HL-60/S4 treated with retinoic acid at 250 ng/mL for 4 days and 3 days (cell line): ENCODE data around the gene PSORS1C1.
"Not testable (repeated sequence)": the region's sequence is repeated elsewhere in the genome, so short reads cannot be mapped to it uniquely, and the experiment has no call there.

ENCODE experiments used
- in situ Hi-C: fragments of 300-500 bp; cut with MboI; formaldehyde crosslinking; loops from 2 replicates; pipeline ENCODE4 v1.7.0; 2022; ENCODE audit warnings: low sequenced_read_pairs

Gene PSORS1C1

GRCh38 chr6:31171931-31172905, 57.6 kb downstream of the PSORS1C1 start:
- in situ Hi-C loops: no loop called here

GRCh38 chr6:31172973-31173384, 58.4 kb downstream of the PSORS1C1 start:
- in situ Hi-C loops: no loop called here

GRCh38 chr6:31173406-31173805, 58.8 kb downstream of the PSORS1C1 start:
- in situ Hi-C loops: no loop called here

- in situ Hi-C loops: no loop called here
Observed at GRCh38 chr6:31174378-31174777, 59.8 kb downstream of the PSORS1C1 start.

GRCh38 chr6:31175971-31176370, 61.4 kb downstream of the PSORS1C1 start:
- in situ Hi-C loops: no loop called here

- in situ Hi-C loops: no loop called here
Observed at GRCh38 chr6:31178143-31179041, 63.8 kb downstream of the PSORS1C1 start.

- in situ Hi-C loops: no loop called here
Observed at GRCh38 chr6:31179042-31179386, 64.4 kb downstream of the PSORS1C1 start.

GRCh38 chr6:31179896-31180295, 65.3 kb downstream of the PSORS1C1 start:
- in situ Hi-C loops: no loop called here

- in situ Hi-C loops: no loop called here
Observed at GRCh38 chr6:31180500-31180899, 65.9 kb downstream of the PSORS1C1 start.

GRCh38 chr6:31183287-31183686, 68.7 kb downstream of the PSORS1C1 start:
- in situ Hi-C loops: not testable (repeated sequence)

- in situ Hi-C loops: not testable (repeated sequence)
Observed at GRCh38 chr6:31183859-31184258, 69.3 kb downstream of the PSORS1C1 start.

GRCh38 chr6:31185695-31186051, 71.1 kb downstream of the PSORS1C1 start:
- in situ Hi-C loops: not testable (repeated sequence)

GRCh38 chr6:31186052-31186734, 71.6 kb downstream of the PSORS1C1 start:
- in situ Hi-C loops: no loop called here

GRCh38 chr6:31187780-31188194, 73.2 kb downstream of the PSORS1C1 start:
- in situ Hi-C loops: no loop called here

- in situ Hi-C loops: not testable (repeated sequence)
Observed at GRCh38 chr6:31189223-31189622, 74.6 kb downstream of the PSORS1C1 start.
